GM18502 (cell line): Measurements from ENCODE around the gene SPOCK2.
"Not testable (repeated sequence)": the region's sequence is repeated elsewhere in the genome, so short reads cannot be mapped to it uniquely, and the experiment has no call there.

ENCODE experiments used
- ATAC-seq: cut with Tn5 transposase; IDR thresholded peaks from one replicate; pipeline ENCODE4 v1.9.1; 2021; ENCODE audit warnings: mild to moderate bottlenecking; ENCODE audit not compliant: unreplicated experiment, poor library complexity

SPOCK2 gene

GRCh38 chr10:72037266-72037665, 51.1 kb downstream of the SPOCK2 start:
- no peak for ATAC-seq

GRCh38 chr10:72035252-72035887, 53.0 kb downstream of the SPOCK2 start:
- ATAC-seq, result no peak

- ATAC-seq, result no peak
Measured at GRCh38 chr10:72034761-72035160, 53.6 kb downstream of the SPOCK2 start.

GRCh38 chr10:72034040-72034499, 54.3 kb downstream of the SPOCK2 start:
- ATAC-seq, result no peak

- not testable (repeated sequence) for ATAC-seq
Measured at GRCh38 chr10:72032409-72033162, 55.8 kb downstream of the SPOCK2 start.

GRCh38 chr10:72031706-72032105, 56.6 kb downstream of the SPOCK2 start:
- no peak for ATAC-seq

GRCh38 chr10:72030762-72031543, 57.4 kb downstream of the SPOCK2 start:
- ATAC-seq, result no peak

- no peak for ATAC-seq
Measured at GRCh38 chr10:72029414-72029813, 58.9 kb downstream of the SPOCK2 start.

GRCh38 chr10:72027498-72027897, 60.9 kb downstream of the SPOCK2 start:
- ATAC-seq, result no peak

- no peak for ATAC-seq
Measured at GRCh38 chr10:72026278-72027111, 61.9 kb downstream of the SPOCK2 start.

- no peak for ATAC-seq
Measured at GRCh38 chr10:72025832-72026231, 62.5 kb downstream of the SPOCK2 start.

- no peak for ATAC-seq
Measured at GRCh38 chr10:72025400-72025799, 63.0 kb downstream of the SPOCK2 start.

GRCh38 chr10:72024596-72024995, 63.8 kb downstream of the SPOCK2 start:
- no peak for ATAC-seq

- no peak for ATAC-seq
Measured at GRCh38 chr10:72022228-72022627, 66.1 kb downstream of the SPOCK2 start.

- no peak for ATAC-seq
Measured at GRCh38 chr10:72020914-72021809, 67.2 kb downstream of the SPOCK2 start.

GRCh38 chr10:72019085-72019876, 69.1 kb downstream of the SPOCK2 start:
- no peak for ATAC-seq

GRCh38 chr10:72016608-72017300, 71.6 kb downstream of the SPOCK2 start:
- no peak for ATAC-seq

GRCh38 chr10:72015841-72016240, 72.5 kb downstream of the SPOCK2 start:
- no peak for ATAC-seq
